ENCODE data around the gene KMT5B. TPM values are rescaled to one million over a fixed set of nuclear protein-coding genes. Genes with fewer than 3 reads are reported as not detected.

KMT5B gene
- total RNA-seq, 4 donors from 2014 or later: 57.4 to 84.2 (median 67.4) TPM

GRCh38 chr11:68107689-68108088 lies 105.4 kb downstream of the KMT5B start:
- H3K36me3 ChIP-seq: no peaks in the 10 kb centered on the region
- 86 to 90% methylated on average over 10 of the region's 10 CpGs for WGBS, 2 donors
- DNase-seq: no peak
- TF ChIP-seq POLR2A (IDR thresholded peaks at IDR 0.05) (no peak), CTCF (IDR thresholded peaks at IDR 0.05) (no peak)
- peak overlapping the region in 2 of 3 donors; percentile 39 to 60 for H3K27ac ChIP-seq
- H3K27me3 ChIP-seq: no peaks in the 10 kb centered on the region
- no peak overlapping the region for H3K4me3 ChIP-seq (replicated peaks in 1 of 3)
- peaks cover 19 to 23% of the 10 kb centered on the region in 2 donors for H3K4me1 ChIP-seq
- intact Hi-C loops (cut with DNase I): no loop called here
- H3K9me3 ChIP-seq: no peaks in the 10 kb centered on the region

GRCh38 chr11:68106165-68106940 lies 106.7 kb downstream of the KMT5B start:
- Histone ChIP-seq H3K27ac (peak overlapping the region; percentile 60 to 65 (median 63)), H3K36me3 (no peaks in the 10 kb centered on the region), H3K4me1 (peaks cover 20 to 32% of the 10 kb centered on the region in 2 donors), H3K9me3 (no peaks in the 10 kb centered on the region), H3K4me3 (replicated peaks in 1 of 3) (no peak overlapping the region), H3K27me3 (no peaks in the 10 kb centered on the region)
- peak; percentile 79 to 83 for DNase-seq
- intact Hi-C loops (cut with DNase I): no loop called here
- WGBS, 2 donors: 25 to 29% methylated on average over 7 to 8 of the region's 8 CpGs
- TF ChIP-seq CTCF (IDR thresholded peaks at IDR 0.05): no peak
- no peak for TF ChIP-seq POLR2A (IDR thresholded peaks at IDR 0.05)

Other genes starting within 250 kb of the KMT5B start
- gene UNC93B1, start 209.2 kb downstream of the KMT5B start, total RNA-seq: 10 to 100 TPM; 25.7 to 49.2 (median 36.3) TPM
- gene ALDH3B1, start 203.0 kb downstream of the KMT5B start, total RNA-seq: 1 to 10 TPM; 3.0 to 6.6 (median 3.5) TPM
- 100 to 1,000 TPM; 222 to 310 (median 254) TPM for gene NDUFS8, start 182.6 kb downstream of the KMT5B start, total RNA-seq
- gene TCIRG1, start 174.3 kb downstream of the KMT5B start, total RNA-seq: 100 to 1,000 TPM in 3 of 4 donors, 10 to 100 TPM in 1; 74.8 to 141 (median 121) TPM
- gene CHKA, start 91.9 kb downstream of the KMT5B start, total RNA-seq: 100 to 1,000 TPM in 1 of 4 donors, 10 to 100 TPM in 3; 86.8 to 106 (median 93.1) TPM
- 10 to 100 TPM; 12.4 to 28.3 (median 24.4) TPM for gene C11orf24, start 58.7 kb upstream of the KMT5B start, total RNA-seq
- 10 to 100 TPM; 45.8 to 75.5 (median 54.3) TPM for gene LRP5, start 99.3 kb upstream of the KMT5B start, total RNA-seq
- gene PPP6R3, start 247.5 kb upstream of the KMT5B start, total RNA-seq: 100 to 1,000 TPM; 238 to 334 (median 268) TPM

Measured in thyroid gland (tissue), 4 donors.